NOMO-1 (cell line): ENCODE data around the gene LRRC38.

Source experiments
- DNase-seq, 2 experiments: peaks; one replicate each; lab custom pipeline; 2025; ENCODE audit not compliant: unreplicated experiment in 2 of 2; lab: John Stamatoyannopoulos, UW

The LRRC38 gene

GRCh38 chr1:13520985-13521384, 7.2 kb upstream of the LRRC38 start:
- no peak for DNase-seq

- no peak for DNase-seq
These were observed 3.5 kb upstream of the LRRC38 start for GRCh38 chr1:13517193-13517812.

- DNase-seq, result no peak
These were observed 2.8 kb upstream of the LRRC38 start for GRCh38 chr1:13516606-13517005.

GRCh38 chr1:13514821-13515220, 1.0 kb upstream of the LRRC38 start:
- no peak for DNase-seq

GRCh38 chr1:13513063-13513894, 524 bp downstream of the LRRC38 start:
- no peak for DNase-seq

GRCh38 chr1:13512472-13512871, 1.3 kb downstream of the LRRC38 start:
- no peak for DNase-seq

GRCh38 chr1:13510499-13510898, 3.3 kb downstream of the LRRC38 start:
- no peak for DNase-seq

GRCh38 chr1:13507075-13507474, 6.7 kb downstream of the LRRC38 start:
- no peak for DNase-seq

- no peak for DNase-seq
These were observed 8.8 kb downstream of the LRRC38 start for GRCh38 chr1:13505020-13505419.

GRCh38 chr1:13500806-13501205, 13.0 kb downstream of the LRRC38 start:
- DNase-seq, result no peak

GRCh38 chr1:13499422-13499821, 14.4 kb downstream of the LRRC38 start:
- no peak for DNase-seq

- no peak for DNase-seq
These were observed 15.2 kb downstream of the LRRC38 start for GRCh38 chr1:13498553-13498952.

- DNase-seq, result no peak
These were observed 18.6 kb downstream of the LRRC38 start for GRCh38 chr1:13495186-13495585.

GRCh38 chr1:13494712-13495111, 19.1 kb downstream of the LRRC38 start:
- no peak for DNase-seq

- DNase-seq, result no peak
These were observed 19.8 kb downstream of the LRRC38 start for GRCh38 chr1:13494025-13494424.

- DNase-seq, result no peak
These were observed 21.1 kb downstream of the LRRC38 start for GRCh38 chr1:13492711-13493110.

GRCh38 chr1:13487957-13488356, 25.8 kb downstream of the LRRC38 start:
- no peak for DNase-seq

- DNase-seq, result no peak
These were observed 26.5 kb downstream of the LRRC38 start for GRCh38 chr1:13487143-13487868.

- DNase-seq, result no peak
These were observed 29.9 kb downstream of the LRRC38 start for GRCh38 chr1:13483946-13484345.

GRCh38 chr1:13482600-13482999, 31.2 kb downstream of the LRRC38 start:
- DNase-seq, result no peak

- no peak for DNase-seq
These were observed 34.5 kb downstream of the LRRC38 start for GRCh38 chr1:13479171-13479856.
